DMS79 treated with DMSO at 0.1 percent for 48 hours (cell line): ENCODE results near the gene PXDN.
"Not testable (repeated sequence)": the region's sequence is repeated elsewhere in the genome, so short reads cannot be mapped to it uniquely, and the experiment has no call there.

Experiments
- DNase-seq: peaks from one replicate; lab custom pipeline; 2025; lab: John Stamatoyannopoulos, UW

The PXDN gene

GRCh38 chr2:1722692-1723091 lies 21.6 kb downstream of the PXDN start:
- no peak for DNase-seq

GRCh38 chr2:1721706-1722646 lies 22.3 kb downstream of the PXDN start:
- no peak for DNase-seq

GRCh38 chr2:1718339-1719220 lies 25.7 kb downstream of the PXDN start:
- DNase-seq, result no peak

- no peak for DNase-seq
Observed at GRCh38 chr2:1717113-1717512, 27.2 kb downstream of the PXDN start.

GRCh38 chr2:1716441-1716840 lies 27.9 kb downstream of the PXDN start:
- no peak for DNase-seq

- DNase-seq, result not testable (repeated sequence)
Observed at GRCh38 chr2:1716014-1716305, 28.4 kb downstream of the PXDN start.

- DNase-seq, result no peak
Observed at GRCh38 chr2:1715184-1716013, 28.9 kb downstream of the PXDN start.

- no peak for DNase-seq
Observed at GRCh38 chr2:1714291-1715064, 29.8 kb downstream of the PXDN start.

GRCh38 chr2:1713839-1714236 lies 30.5 kb downstream of the PXDN start:
- no peak for DNase-seq

GRCh38 chr2:1713142-1713838 lies 31.0 kb downstream of the PXDN start:
- no peak for DNase-seq

GRCh38 chr2:1709946-1710560 lies 34.3 kb downstream of the PXDN start:
- no peak for DNase-seq

- DNase-seq, result no peak
Observed at GRCh38 chr2:1709335-1709605, 35.0 kb downstream of the PXDN start.

- peak; percentile 26 for DNase-seq
Observed at GRCh38 chr2:1708476-1709334, 35.6 kb downstream of the PXDN start.

- peak; percentile 63 for DNase-seq
Observed at GRCh38 chr2:1707771-1708418, 36.4 kb downstream of the PXDN start.

GRCh38 chr2:1706089-1706841 lies 38.0 kb downstream of the PXDN start:
- not testable (repeated sequence) for DNase-seq

- DNase-seq, result no peak
Observed at GRCh38 chr2:1705557-1706076, 38.7 kb downstream of the PXDN start.

GRCh38 chr2:1704631-1705556 lies 39.4 kb downstream of the PXDN start:
- DNase-seq, result no peak
